ENCODE measurements around the gene NDUFS3.

GRCh38 chr11:47572715-47573255, 6.1 kb upstream of the NDUFS3 start:
- no peak for TF ChIP-seq CTCF (IDR thresholded peaks at IDR 0.05 in 4 of 5, conservative IDR thresholded peaks at IDR 0.05 in 1 of 5)
- TF ChIP-seq POLR2A (IDR thresholded peaks at IDR 0.05): no peak

Data from gastrocnemius medialis (tissue), 4 donors.